ENCODE measurements around the gene CLEC16A.

The CLEC16A gene

DNA sequence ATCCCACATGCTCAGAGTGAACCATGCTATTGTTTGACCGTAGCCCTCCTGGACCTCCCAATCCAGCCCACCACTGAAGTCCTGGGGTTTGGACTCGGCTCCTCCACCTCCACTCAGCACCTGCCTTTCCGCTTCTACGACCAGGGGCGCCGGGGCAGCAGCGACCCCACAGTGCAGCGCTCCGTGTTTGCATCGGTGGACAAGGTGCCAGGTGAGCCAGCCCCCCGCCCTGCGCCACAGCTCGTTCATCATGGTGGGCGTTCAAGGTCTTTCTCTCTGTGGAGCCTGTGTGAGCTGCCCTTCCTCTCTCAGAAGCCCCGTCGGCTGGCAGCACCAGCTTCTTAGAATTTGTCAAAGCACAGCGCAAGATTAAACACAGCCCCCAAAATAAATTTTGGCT lies 181.6 kb downstream of the CLEC16A start:
- DNase-seq (ENCODE audit: low read depth), result no peak

DNA sequence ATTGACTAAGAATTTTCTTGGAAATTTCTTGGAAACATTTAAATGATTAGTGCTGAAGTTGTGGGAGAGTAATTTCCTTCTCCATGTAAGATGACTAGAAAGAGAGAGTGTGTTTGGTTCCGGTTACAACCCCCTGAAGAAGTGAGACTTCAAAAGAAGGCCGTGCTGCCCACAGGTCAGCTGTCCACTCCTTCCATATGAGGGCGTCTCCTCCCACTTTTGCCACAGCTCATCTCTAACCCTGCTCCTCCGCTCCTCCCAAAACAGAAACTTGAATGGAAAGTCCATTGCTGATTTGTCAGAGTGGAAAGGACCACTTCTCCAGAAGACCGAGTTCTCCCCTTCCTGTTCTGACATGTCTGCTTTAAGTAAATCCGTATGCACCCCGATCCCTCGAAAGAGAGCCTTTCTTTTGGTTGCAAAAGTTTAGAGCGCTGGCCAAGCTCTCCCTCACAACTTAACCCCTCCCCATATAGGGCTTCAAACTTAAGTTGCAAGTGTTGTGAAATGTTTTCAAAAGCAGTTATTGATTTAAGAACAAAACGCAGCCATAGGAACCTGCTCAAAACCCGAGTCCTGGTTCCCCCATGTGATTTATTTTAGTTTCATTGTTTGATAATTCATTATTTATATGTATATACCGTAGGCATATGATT lies 182.2 kb downstream of the CLEC16A start:
- DNase-seq (ENCODE audit: low read depth), result no peak

- no peak for DNase-seq (ENCODE audit: low read depth)
Measured at GRCh38 chr16:11127610-11128195, 183.3 kb downstream of the CLEC16A start.

DNA sequence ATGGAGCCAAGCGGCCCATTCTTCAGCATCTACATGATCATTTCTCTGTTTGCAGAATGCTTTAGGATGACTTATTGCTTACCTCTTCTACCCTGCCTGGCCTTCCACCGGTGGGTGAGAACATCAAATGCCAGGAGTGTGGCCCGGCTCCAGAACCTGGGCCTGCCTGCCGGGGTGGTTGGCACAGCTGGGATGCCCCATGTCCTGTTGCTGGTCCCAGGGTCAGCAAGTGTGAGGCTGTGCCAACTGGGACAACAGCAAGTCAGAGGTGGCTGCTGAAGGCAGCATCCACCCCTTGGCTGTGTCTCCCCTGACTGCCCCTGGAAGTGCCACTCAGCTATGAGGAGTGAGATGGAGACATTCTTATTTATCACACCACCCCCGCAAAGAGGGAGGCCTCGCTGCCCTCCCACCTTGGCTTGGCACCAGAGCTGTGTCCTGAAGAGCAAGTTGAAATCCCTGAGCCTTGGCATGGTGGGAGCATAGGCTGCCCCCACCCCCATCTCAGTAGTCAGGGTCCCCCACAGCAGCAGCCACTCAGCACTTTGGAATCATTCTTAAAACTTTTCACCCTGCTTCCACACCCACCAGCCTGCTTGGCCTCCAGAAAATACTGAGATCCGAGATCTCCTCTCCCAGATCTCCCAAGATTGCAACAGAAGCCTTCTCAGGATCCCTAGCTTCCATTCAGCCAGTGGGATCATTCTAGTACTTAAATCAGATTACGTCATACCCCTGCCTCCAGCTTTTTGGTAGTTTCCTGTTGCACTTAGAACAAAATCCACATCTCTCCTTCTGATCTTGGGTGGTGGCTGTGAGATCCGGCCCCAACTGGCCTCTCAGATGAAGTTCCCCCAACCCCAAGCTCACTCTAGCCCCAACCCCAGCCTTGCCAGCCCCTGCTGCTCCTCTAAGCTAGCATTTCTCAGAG lies 184.1 kb downstream of the CLEC16A start:
- no peak for DNase-seq (ENCODE audit: low read depth)

DNA sequence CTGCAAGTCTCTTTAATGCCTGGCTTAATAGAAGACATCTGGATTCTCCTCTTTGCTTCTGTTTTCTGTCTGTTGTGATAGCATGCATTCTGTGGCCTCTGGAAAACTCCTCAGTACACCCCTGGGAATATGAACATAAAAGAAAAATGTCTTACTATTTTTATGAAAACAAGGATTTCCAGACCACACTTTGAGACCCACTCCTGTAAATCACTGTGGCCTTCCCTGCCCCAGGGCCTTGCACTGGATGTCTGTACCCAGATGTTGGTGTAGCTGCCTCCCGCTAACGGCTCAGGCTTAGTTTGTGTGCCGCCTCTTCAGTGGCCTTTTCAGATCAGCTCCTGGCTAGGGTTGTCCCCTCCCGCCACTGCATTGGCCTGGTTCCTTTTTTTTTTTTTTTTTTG lies 185.0 kb downstream of the CLEC16A start:
- DNase-seq (ENCODE audit: low read depth), result no peak

- DNase-seq (ENCODE audit: low read depth), result no peak
Measured at GRCh38 chr16:11130978-11131665, 186.8 kb downstream of the CLEC16A start.

DNA sequence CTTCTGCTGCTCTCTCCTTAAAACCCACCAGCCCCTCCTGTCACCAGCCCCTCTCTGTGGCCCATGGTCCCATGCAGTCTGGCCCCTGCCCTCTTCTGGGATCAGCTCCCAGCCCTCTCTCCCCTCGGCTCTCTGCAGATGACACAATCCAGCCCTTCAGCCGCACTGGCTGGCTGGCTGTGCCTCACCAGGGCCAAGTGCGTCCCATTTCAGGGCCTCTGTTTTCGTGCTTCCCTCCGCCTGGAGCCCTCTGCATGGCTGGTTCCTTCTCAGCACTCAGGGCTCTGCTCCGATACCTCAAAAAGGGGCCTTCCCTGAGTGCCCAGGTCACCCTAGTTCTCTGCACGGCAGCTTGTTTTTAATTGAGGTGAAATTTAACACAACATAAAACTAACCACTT lies 187.3 kb downstream of the CLEC16A start:
- DNase-seq (ENCODE audit: low read depth), result no peak

DNA sequence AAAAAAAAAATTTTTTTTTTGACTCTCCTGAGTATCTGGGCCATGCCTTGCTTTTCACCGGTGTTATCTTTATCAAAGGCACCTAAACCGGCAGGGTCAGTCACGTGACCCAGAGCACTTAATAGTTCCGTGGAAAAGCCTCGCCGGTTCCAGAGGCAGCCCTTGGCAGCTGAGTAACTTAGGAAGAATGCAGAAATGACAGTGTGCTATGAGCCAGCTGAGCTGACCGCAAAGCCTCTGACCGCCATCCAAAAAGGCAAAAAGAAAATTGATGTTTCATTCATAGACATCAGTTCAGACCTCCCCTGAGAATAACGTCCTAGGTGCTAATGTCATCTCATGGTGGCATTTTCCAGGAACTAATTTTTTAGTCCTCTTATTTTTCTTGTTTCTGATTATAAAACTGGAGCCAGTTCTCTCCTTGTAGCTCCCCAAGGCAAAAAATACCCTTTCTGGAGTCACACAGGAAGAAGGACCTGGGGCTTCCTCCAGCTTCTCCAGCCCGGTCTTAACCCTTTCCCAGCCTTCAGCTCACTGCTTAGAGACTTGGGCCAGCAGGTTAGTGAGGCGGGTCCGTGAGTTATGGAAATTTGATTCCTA lies 189.1 kb downstream of the CLEC16A start:
- DNase-seq (ENCODE audit: low read depth), result no peak

DNA sequence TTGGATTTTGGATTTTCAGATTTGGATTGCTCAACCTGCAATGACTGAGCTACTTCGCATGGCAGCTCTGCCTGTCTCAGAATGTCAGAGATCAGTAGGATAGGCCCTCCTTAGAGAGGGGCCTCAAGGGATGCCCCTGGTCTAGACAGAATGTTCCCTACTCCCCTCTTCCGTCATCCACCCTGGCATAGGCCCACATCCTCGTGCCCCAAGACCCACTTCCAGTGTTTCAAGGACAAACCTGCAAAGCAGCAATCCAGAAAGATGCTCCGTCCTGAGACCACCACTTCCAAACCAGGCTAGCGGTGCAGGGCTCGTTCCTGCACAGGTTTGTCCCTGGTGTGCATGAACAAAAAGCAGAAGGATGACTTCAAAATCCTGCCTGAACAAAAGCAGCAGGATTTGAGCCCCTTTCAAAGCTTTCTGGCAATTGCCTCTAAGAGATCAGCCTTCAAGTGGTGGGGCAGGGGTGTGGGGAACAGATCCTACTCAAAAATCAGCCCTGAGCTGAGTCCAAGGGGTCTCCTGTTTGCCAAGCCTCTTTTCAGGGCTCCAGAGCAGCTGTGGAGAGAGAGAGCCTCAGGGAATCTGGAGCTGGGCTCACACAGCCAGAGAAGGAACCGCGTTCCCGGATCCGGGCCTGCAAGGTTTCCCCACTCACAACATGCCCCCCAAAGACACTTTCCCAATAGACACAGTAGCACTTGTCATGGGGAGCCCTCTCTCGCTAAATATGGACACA lies 190.5 kb downstream of the CLEC16A start:
- DNase-seq (ENCODE audit: low read depth), result no peak

DNA sequence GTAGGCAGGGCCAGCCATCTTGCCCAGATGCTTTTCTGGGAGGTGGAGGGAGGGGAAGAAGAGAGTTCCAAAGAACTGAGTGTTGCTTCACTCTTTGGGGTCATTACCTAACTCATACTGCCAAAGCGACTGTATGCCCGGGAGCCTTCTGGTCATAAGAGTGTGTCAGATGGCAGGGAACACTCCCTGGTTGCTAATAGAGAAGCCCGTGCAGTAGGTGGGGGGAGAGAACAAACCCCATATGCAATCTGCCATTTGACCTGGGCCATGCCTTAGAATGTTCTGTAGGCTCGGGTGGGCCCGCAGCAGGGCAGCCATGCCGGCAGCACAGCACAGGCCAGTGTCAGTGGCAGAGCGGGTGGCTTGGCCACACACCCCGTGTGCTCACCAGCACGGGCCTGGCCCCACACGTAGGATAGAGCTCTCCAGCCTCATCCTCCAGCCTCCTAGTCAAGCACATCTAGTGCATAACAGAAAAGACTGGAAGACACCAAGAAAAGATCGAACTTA lies 191.2 kb downstream of the CLEC16A start:
- no peak for DNase-seq (ENCODE audit: low read depth)

GRCh38 chr16:11136600-11136999 lies 192.2 kb downstream of the CLEC16A start:
- DNase-seq (ENCODE audit: low read depth), result no peak

DNA sequence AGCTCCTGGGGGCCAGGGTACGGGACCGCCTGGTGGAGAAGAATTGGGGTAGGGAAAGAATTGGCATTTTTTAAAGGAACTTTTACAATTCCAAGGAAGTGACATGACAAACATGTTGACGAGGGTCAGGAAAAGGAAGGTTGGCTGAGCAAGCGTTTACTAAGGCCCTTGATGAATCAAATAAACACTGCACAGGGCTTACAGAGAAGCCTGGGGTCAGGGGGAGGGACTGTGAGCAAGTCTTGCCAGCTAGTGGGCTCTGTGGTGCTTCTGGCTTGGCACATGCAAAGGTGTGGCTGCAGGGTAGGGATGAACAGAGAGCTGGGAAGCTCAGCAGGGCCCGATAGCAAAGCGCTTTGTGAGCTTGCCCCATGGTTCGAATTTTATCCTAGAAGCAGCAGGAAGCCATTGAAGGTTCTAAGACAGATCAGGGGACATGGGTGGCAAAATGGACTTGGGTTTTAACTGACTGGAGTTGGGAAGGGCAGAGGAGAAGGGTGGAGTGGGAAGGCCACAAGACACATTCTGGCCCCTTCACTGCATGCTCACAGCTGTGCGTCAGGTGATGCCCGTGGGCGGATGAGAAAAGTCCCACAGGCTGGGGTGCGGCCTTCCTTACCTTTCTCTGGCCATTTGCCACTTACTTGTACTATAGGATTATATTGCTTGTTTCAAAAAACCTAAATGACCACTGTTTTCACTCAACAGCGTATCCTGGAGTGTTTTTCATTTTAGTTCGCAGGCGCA lies 193.8 kb downstream of the CLEC16A start:
- DNase-seq (ENCODE audit: low read depth), result no peak

- DNase-seq (ENCODE audit: low read depth), result no peak
Measured at GRCh38 chr16:11138769-11139325, 194.5 kb downstream of the CLEC16A start.

DNA sequence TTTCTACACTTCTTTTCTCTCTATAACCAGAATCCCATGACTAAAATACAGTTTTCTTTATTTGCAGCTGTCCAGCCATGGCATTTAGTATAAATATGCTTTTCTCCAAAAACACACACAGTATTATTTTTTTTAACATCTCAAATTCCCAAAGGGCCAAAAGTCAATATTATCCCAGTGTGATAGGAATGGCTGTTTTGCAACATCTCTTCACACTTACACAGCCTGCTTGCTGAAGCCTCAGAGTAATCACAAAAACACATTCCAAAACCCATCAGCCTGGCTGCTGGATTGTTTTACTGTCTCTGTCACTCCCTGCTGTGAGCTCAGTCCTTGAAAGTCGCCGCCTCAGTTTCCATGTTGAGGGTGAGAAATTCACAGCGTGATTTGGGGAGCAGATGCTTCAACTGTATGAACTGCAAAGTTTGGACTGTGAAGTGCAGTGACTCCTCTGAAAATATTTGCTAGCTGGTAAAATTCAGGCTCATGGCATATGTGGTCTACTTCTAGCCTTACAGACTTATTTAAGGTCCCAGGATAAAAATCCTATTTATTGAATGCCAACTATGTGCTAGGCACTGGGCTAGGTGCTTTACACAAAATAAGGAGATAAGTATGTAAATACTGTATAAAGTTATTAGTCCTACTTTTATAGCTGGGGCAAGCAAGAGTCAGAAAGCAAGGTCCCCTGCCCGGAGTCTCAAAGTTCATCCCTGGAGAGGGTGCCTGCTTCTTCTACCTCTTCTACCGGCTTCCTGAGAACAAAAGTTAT lies 195.1 kb downstream of the CLEC16A start:
- no peak for DNase-seq (ENCODE audit: low read depth)

DNA sequence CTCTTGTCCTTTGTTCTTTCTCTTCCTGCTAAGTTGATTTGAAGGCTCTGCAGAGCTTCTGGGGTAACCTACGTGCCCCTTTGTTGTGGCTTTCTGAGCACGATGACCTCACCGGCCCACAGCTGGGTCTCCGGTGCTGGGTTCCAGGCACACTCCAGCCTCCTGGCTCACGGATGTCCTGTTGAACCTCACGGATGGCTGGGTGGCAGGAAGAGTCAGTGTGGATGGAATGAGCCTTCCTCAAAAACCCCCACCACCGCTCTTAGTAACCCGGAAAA lies 195.7 kb downstream of the CLEC16A start:
- no peak for DNase-seq (ENCODE audit: low read depth)

GRCh38 chr16:11140466-11140865 lies 196.1 kb downstream of the CLEC16A start:
- no peak for DNase-seq (ENCODE audit: low read depth)

GRCh38 chr16:11140867-11141266 lies 196.5 kb downstream of the CLEC16A start:
- DNase-seq (ENCODE audit: low read depth), result no peak

GRCh38 chr16:11141409-11142260 lies 197.3 kb downstream of the CLEC16A start:
- DNase-seq (ENCODE audit: low read depth), result no peak

GRCh38 chr16:11142261-11142630 lies 197.9 kb downstream of the CLEC16A start:
- no peak for DNase-seq (ENCODE audit: low read depth)

Measured in activated T-helper 9 cell treated with anti-CD3 and anti-CD28 coated beads, Interleukin-2, amount 50 U/mL, for 16 hours (primary cell).